GM12878 (cell line): ENCODE data around the gene BTK. TPM values are rescaled to one million over a fixed set of nuclear protein-coding genes. Genes with fewer than 3 reads are reported as not detected.

Experiments
- CREB1 ChIP-seq: IDR thresholded peaks from 2 replicates; pipeline ENCODE4 v1.6.1; 2012; ENCODE audit warnings: low read depth, mild to moderate bottlenecking, inconsistent platforms
- EGR1 ChIP-seq, 2 experiments: IDR thresholded peaks; 1 replicate in 1 of 2; 2 replicates in 1 of 2; pipeline ENCODE4 v1.6.1; 2011 to 2012; ENCODE audit warnings: low read depth in 2 of 2, low read length in 2 of 2, borderline replicate concordance in 1 of 2, mild to moderate bottlenecking in 1 of 2, moderate library complexity in 1 of 2
- JUND ChIP-seq: IDR thresholded peaks from 2 replicates; pipeline ENCODE4 v1.6.1; 2012; ENCODE audit warnings: low read depth, mild to moderate bottlenecking, low read length, improper control_type of control experiment, moderate library complexity
- MYC ChIP-seq: IDR thresholded peaks from 2 replicates; pipeline ENCODE4 v1.6.1; 2011; ENCODE audit warnings: mild to moderate bottlenecking, low read length, moderate library complexity, inconsistent platforms; ENCODE audit not compliant: insufficient read depth, insufficient replicate concordance, insufficient read length, severe bottlenecking
- NFYA ChIP-seq: IDR thresholded peaks from 2 replicates; pipeline ENCODE4 v1.6.1; 2011; ENCODE audit warnings: low read depth, mild to moderate bottlenecking, low read length, improper control_type of control experiment, borderline replicate concordance
- POLR2AphosphoS5 ChIP-seq: IDR thresholded peaks from 2 replicates; pipeline ENCODE4 v1.6.1; 2011; ENCODE audit warnings: mild to moderate bottlenecking, low read length, inconsistent platforms
- RBBP5 ChIP-seq: fragments of 200-600 bp; sonication (generic); conservative IDR thresholded peaks from 2 replicates; pipeline ENCODE4 v1.6.1; 2016
- SIN3A ChIP-seq: IDR thresholded peaks from 2 replicates; pipeline ENCODE4 v1.6.1; 2012; ENCODE audit warnings: low read depth, low read length, improper control_type of control experiment
- SIX5 ChIP-seq: IDR thresholded peaks from 2 replicates; pipeline ENCODE4 v1.6.1; 2011; ENCODE audit warnings: mild to moderate bottlenecking, low read depth, low read length, moderate library complexity; ENCODE audit not compliant: severe bottlenecking
- SMAD5 ChIP-seq: IDR thresholded peaks from 2 replicates; pipeline ENCODE4 v1.6.1; 2016; ENCODE audit warnings: antibody characterized with exemption, low read depth
- SUZ12 ChIP-seq: fragments of 200-600 bp; sonication (generic); IDR thresholded peaks from one replicate; pipeline ENCODE4 v1.6.1; 2018; ENCODE audit warnings: antibody characterized with exemption, mild to moderate bottlenecking; ENCODE audit not compliant: unreplicated experiment
- TCF3 ChIP-seq: IDR thresholded peaks from 2 replicates; pipeline ENCODE4 v1.6.1; 2012; ENCODE audit warnings: low read depth, mild to moderate bottlenecking, low read length, borderline replicate concordance; ENCODE audit not compliant: insufficient read depth
- TCF7 ChIP-seq: IDR thresholded peaks from 2 replicates; pipeline ENCODE4 v1.6.1; 2014; ENCODE audit warnings: antibody characterized with exemption, borderline replicate concordance
- polyA plus RNA-seq, 11 experiments: library from polyadenylated mRNA; depleted of rRNA in 4 of 11; unstranded in 6 of 11; stranded (reverse) in 5 of 11; fragments of >200 nt; fragmentation: Nextera tagmentation in 4 of 11; fragmentation: Illumina TruSeq in 1 of 11; extraction: Ambion mirVana in 4 of 11; extraction: Trizol in 1 of 11; gene quantifications; 1 replicate in 1 of 11; 2 replicates in 10 of 11; pipeline versions ENCODE4 v1.2.1 to v1.2.3, GENCODE V29; 2011 to 2016; ENCODE audit warnings: inconsistent platforms in 2 of 11, missing spikeins in 2 of 11, low read depth in 1 of 11
- total RNA-seq, 4 experiments: library from RNA; depleted of rRNA in 3 of 4; stranded (reverse); fragments of >200 nt in 3 of 4; fragmentation: Illumina TruSeq in 1 of 4; extraction: Trizol in 1 of 4; gene quantifications; 2 replicates each; pipeline versions ENCODE4 v1.2.1 to v1.2.3, GENCODE V29; 2013 to 2021
- TF ChIP-seq, protein P1 (sequence below): fragments of 450-650 bp; IDR thresholded peaks from 2 replicates; pipeline ENCODE4 v1.6.1; 2018; ENCODE audit warnings: borderline replicate concordance, mild to moderate bottlenecking; ENCODE audit not compliant: partially characterized antibody
- TF ChIP-seq, protein P2 (sequence below): IDR thresholded peaks from 2 replicates; pipeline ENCODE4 v1.6.1; 2012; ENCODE audit warnings: low read depth, low read length, improper control_type of control experiment
- TF ChIP-seq, protein P3 (sequence below): IDR thresholded peaks from 2 replicates; pipeline ENCODE4 v1.6.1; 2011; ENCODE audit warnings: mild to moderate bottlenecking, low read depth, low read length, moderate library complexity; ENCODE audit not compliant: insufficient replicate concordance
- TF ChIP-seq, protein P4 (sequence below): IDR thresholded peaks from 2 replicates; pipeline ENCODE4 v1.6.1; 2011; ENCODE audit warnings: borderline replicate concordance, low read depth, mild to moderate bottlenecking, moderate library complexity, low read length; ENCODE audit not compliant: insufficient read depth, poor library complexity, severe bottlenecking
- TF ChIP-seq, protein P5 (sequence below): fragments of 450-650 bp; formaldehyde crosslinking; IDR thresholded peaks from 2 replicates; pipeline ENCODE4 v1.4.0; 2020; ENCODE audit warnings: mild to moderate bottlenecking, moderate library complexity

BTK gene
- total and polyA plus RNA-seq, 10 of the 15 experiments (the other 5 are each of a cell fraction or from before 2014, with no cell fraction given) = 24.0 to 154 (median 88.9) TPM

DNA sequence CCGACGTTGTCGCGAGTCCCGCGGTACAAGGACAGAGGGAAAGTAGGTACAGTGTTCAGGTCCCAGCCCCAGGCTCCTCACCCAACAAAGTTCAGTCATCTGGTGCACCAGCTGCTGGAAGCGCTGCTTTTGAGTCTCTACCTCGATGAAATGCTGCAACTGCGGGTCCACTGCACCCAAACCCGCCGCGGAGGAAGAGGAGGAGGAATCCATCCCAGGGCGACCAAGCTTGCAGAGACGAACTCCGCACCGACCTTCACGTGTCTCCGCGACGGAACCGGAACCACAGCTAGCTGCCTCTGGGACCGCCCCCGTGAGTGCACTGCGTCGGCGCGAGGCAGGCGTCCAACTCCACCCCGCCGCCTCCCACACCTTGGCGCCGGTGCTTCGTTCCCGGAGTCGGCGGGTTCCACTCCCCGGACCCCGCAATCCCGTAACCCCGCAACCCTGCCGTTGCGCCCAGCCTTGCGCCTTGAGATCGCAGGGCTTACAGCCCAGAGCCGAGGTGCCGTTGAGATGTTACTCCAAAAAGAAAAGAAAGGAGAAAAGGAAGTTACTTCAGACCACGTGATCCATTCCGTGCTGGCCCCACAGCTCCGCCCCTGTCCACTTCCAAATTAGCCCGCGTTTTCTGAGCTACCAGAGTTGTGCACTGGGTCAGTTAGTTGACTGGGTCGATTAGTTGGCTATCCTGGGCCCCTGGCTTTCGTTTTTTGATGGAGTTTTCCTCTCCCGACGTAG is 37.4 kb downstream of the BTK start, which contains the start of gene TIMM8A (continued):
- TF ChIP-seq, protein P1, sequence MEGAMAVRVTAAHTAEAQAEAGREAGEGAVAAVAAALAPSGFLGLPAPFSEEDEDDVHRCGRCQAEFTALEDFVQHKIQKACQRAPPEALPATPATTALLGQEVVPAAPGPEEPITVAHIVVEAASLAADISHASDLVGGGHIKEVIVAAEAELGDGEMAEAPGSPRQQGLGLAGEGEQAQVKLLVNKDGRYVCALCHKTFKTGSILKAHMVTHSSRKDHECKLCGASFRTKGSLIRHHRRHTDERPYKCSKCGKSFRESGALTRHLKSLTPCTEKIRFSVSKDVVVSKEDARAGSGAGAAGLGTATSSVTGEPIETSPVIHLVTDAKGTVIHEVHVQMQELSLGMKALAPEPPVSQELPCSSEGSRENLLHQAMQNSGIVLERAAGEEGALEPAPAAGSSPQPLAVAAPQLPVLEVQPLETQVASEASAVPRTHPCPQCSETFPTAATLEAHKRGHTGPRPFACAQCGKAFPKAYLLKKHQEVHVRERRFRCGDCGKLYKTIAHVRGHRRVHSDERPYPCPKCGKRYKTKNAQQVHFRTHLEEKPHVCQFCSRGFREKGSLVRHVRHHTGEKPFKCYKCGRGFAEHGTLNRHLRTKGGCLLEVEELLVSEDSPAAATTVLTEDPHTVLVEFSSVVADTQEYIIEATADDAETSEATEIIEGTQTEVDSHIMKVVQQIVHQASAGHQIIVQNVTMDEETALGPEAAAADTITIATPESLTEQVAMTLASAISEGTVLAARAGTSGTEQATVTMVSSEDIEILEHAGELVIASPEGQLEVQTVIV = no peak
- TF ChIP-seq CREB1 (no peak), SIX5 (no peak), SIN3A (peak; percentile 63; the same call in 1 of the 2 replicates), TCF7 (no peak), RBBP5 (no peak), NFYA (no peak), TCF3 (no peak), POLR2AphosphoS5 (peak; percentile 82), SMAD5 (peak; percentile 80; the same call in 1 of the 2 replicates), SUZ12 (no peak), EGR1 (IDR thresholded peaks at IDR 0.05; ENCODE audit: borderline replicate concordance in 1 of 2, low read depth in 2 of 2, low read length in 2 of 2) (peak in 1 of 2 experiments; percentile 56; a peak in 1 of 3 replicates), JUND (no peak), MYC (peak; percentile 38)
- TF ChIP-seq, protein P2, sequence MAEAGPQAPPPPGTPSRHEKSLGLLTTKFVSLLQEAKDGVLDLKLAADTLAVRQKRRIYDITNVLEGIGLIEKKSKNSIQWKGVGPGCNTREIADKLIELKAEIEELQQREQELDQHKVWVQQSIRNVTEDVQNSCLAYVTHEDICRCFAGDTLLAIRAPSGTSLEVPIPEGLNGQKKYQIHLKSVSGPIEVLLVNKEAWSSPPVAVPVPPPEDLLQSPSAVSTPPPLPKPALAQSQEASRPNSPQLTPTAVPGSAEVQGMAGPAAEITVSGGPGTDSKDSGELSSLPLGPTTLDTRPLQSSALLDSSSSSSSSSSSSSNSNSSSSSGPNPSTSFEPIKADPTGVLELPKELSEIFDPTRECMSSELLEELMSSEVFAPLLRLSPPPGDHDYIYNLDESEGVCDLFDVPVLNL = peak; percentile 68; the same call in 1 of the 2 replicates
- TF ChIP-seq, protein P3, sequence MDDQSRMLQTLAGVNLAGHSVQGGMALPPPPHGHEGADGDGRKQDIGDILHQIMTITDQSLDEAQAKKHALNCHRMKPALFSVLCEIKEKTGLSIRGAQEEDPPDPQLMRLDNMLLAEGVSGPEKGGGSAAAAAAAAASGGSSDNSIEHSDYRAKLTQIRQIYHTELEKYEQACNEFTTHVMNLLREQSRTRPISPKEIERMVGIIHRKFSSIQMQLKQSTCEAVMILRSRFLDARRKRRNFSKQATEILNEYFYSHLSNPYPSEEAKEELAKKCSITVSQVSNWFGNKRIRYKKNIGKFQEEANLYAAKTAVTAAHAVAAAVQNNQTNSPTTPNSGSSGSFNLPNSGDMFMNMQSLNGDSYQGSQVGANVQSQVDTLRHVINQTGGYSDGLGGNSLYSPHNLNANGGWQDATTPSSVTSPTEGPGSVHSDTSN = no peak
- TF ChIP-seq, protein P4, sequence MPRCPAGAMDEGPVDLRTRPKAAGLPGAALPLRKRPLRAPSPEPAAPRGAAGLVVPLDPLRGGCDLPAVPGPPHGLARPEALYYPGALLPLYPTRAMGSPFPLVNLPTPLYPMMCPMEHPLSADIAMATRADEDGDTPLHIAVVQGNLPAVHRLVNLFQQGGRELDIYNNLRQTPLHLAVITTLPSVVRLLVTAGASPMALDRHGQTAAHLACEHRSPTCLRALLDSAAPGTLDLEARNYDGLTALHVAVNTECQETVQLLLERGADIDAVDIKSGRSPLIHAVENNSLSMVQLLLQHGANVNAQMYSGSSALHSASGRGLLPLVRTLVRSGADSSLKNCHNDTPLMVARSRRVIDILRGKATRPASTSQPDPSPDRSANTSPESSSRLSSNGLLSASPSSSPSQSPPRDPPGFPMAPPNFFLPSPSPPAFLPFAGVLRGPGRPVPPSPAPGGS = peak; percentile 66
- TF ChIP-seq, protein P5, sequence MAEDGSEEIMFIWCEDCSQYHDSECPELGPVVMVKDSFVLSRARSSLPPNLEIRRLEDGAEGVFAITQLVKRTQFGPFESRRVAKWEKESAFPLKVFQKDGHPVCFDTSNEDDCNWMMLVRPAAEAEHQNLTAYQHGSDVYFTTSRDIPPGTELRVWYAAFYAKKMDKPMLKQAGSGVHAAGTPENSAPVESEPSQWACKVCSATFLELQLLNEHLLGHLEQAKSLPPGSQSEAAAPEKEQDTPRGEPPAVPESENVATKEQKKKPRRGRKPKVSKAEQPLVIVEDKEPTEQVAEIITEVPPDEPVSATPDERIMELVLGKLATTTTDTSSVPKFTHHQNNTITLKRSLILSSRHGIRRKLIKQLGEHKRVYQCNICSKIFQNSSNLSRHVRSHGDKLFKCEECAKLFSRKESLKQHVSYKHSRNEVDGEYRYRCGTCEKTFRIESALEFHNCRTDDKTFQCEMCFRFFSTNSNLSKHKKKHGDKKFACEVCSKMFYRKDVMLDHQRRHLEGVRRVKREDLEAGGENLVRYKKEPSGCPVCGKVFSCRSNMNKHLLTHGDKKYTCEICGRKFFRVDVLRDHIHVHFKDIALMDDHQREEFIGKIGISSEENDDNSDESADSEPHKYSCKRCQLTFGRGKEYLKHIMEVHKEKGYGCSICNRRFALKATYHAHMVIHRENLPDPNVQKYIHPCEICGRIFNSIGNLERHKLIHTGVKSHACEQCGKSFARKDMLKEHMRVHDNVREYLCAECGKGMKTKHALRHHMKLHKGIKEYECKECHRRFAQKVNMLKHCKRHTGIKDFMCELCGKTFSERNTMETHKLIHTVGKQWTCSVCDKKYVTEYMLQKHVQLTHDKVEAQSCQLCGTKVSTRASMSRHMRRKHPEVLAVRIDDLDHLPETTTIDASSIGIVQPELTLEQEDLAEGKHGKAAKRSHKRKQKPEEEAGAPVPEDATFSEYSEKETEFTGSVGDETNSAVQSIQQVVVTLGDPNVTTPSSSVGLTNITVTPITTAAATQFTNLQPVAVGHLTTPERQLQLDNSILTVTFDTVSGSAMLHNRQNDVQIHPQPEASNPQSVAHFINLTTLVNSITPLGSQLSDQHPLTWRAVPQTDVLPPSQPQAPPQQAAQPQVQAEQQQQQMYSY (CRISPR knock-in tag) = no peak
